Measurements from ENCODE around the gene HDAC7. TPM values are rescaled to one million over a fixed set of nuclear protein-coding genes. Genes with fewer than 3 reads are reported as not detected.

HDAC7 gene
- total RNA-seq, 1 donor from 2014 or later = 93.2 TPM

- no peak overlapping the region for H3K4me3 Mint-ChIP-seq (ENCODE audit: unreplicated experiment)
- H3K27me3 Mint-ChIP-seq (ENCODE audit: low read depth) = no peaks in the 10 kb centered on the region
- H3K4me1 Mint-ChIP-seq (ENCODE audit: low read depth) = no peaks in the 10 kb centered on the region
- DNase-seq (ENCODE audit: low spot score) = no peak
- no peak for TF ChIP-seq CTCF (IDR thresholded peaks at IDR 0.05)
- H3K9me3 Mint-ChIP-seq (ENCODE audit: low read depth) = no peaks in the 10 kb centered on the region
- H3K36me3 Mint-ChIP-seq (ENCODE audit: low read depth) = peaks cover 48% of the 10 kb centered on the region
- no peak overlapping the region for H3K27ac Mint-ChIP-seq (ENCODE audit: unreplicated experiment)
Observed at GRCh38 chr12:47789141-47789540, 30.6 kb downstream of the HDAC7 start.

- no peak for DNase-seq (ENCODE audit: low spot score)
- H3K4me3 Mint-ChIP-seq (ENCODE audit: unreplicated experiment) = no peak overlapping the region
- H3K4me1 Mint-ChIP-seq (ENCODE audit: low read depth) = no peaks in the 10 kb centered on the region
- H3K27ac Mint-ChIP-seq (ENCODE audit: unreplicated experiment) = no peak overlapping the region
- no peak for TF ChIP-seq CTCF (IDR thresholded peaks at IDR 0.05)
- no peaks in the 10 kb centered on the region for H3K27me3 Mint-ChIP-seq (ENCODE audit: low read depth)
- H3K9me3 Mint-ChIP-seq (ENCODE audit: low read depth) = no peaks in the 10 kb centered on the region
- peaks cover 45% of the 10 kb centered on the region for H3K36me3 Mint-ChIP-seq (ENCODE audit: low read depth)
Observed at GRCh38 chr12:47787596-47788319, 31.9 kb downstream of the HDAC7 start.

- no peak for DNase-seq (ENCODE audit: low spot score)
- TF ChIP-seq CTCF (IDR thresholded peaks at IDR 0.05) = no peak
- Mint-ChIP-seq H3K4me1 (ENCODE audit: low read depth) (no peaks in the 10 kb centered on the region), H3K36me3 (ENCODE audit: low read depth) (peaks cover 44% of the 10 kb centered on the region), H3K27ac (ENCODE audit: unreplicated experiment) (peak overlapping the region; percentile 45), H3K4me3 (ENCODE audit: unreplicated experiment) (no peak overlapping the region), H3K9me3 (ENCODE audit: low read depth) (no peaks in the 10 kb centered on the region), H3K27me3 (ENCODE audit: low read depth) (no peaks in the 10 kb centered on the region)
Observed at GRCh38 chr12:47786662-47787280, 32.9 kb downstream of the HDAC7 start.

- H3K36me3 Mint-ChIP-seq (ENCODE audit: low read depth) = peaks cover 45% of the 10 kb centered on the region
- no peak overlapping the region for H3K4me3 Mint-ChIP-seq (ENCODE audit: unreplicated experiment)
- no peak for TF ChIP-seq CTCF (IDR thresholded peaks at IDR 0.05)
- H3K9me3 Mint-ChIP-seq (ENCODE audit: low read depth) = no peaks in the 10 kb centered on the region
- H3K27ac Mint-ChIP-seq (ENCODE audit: unreplicated experiment) = peak overlapping the region; percentile 45
- no peaks in the 10 kb centered on the region for H3K4me1 Mint-ChIP-seq (ENCODE audit: low read depth)
- no peak for DNase-seq (ENCODE audit: low spot score)
- H3K27me3 Mint-ChIP-seq (ENCODE audit: low read depth) = no peaks in the 10 kb centered on the region
Observed at GRCh38 chr12:47785887-47786661, 33.6 kb downstream of the HDAC7 start.

Measured in chondrocyte (in vitro differentiated cells).